Gastrocnemius medialis (tissue), 4 donors: Measurements from ENCODE around the gene ICAM3. TPM values are rescaled to one million over a fixed set of nuclear protein-coding genes. Genes with fewer than 3 reads are reported as not detected.

ENCODE experiments used
- ATAC-seq, 2 donors: fragments of 150-250 bp; one replicate each; pipeline ENCODE4 v1.9.1; 2016
- DNase-seq, 2 donors: peaks; one replicate each; pipeline ENCODE4 v3.0.0-alpha.2; 2019
- H3K27ac ChIP-seq, 4 donors: fragments of 200-600 bp; sonication (generic); 1 replicate in 1 of 4; 2 replicates in 3 of 4; pipeline ENCODE4 v1.5.1; 2016 to 2018; ENCODE audit warnings: mild to moderate bottlenecking in 2 of 4, moderate library complexity in 1 of 4
- H3K27me3 ChIP-seq, 3 donors: fragments of 200-600 bp; sonication (generic) in 2 of 3; 1 replicate in 1 of 3; 2 replicates in 2 of 3; pipeline versions ENCODE4 v1.5.1 to v1.6.0; 2016 to 2019; ENCODE audit warnings: mild to moderate bottlenecking in 1 of 3, moderate library complexity in 1 of 3
- H3K36me3 ChIP-seq, 2 donors: fragments of 200-600 bp; sonication (generic) in 1 of 2; one replicate each; pipeline ENCODE4 v1.5.1; 2017 to 2018
- H3K4me1 ChIP-seq, 2 donors: fragments of 200-600 bp; sonication (generic) in 1 of 2; one replicate each; pipeline ENCODE4 v1.5.1; 2016 to 2017; ENCODE audit warnings: mild to moderate bottlenecking in 2 of 2
- H3K4me3 ChIP-seq, 4 donors: fragments of 200-600 bp; sonication (generic) in 3 of 4; 1 replicate in 1 of 4; 2 replicates in 3 of 4; pipeline ENCODE4 v1.5.1; 2016 to 2019; ENCODE audit warnings: mild to moderate bottlenecking in 2 of 4
- H3K9me3 ChIP-seq, 3 donors: fragments of 200-600 bp; sonication (generic) in 2 of 3; 1 replicate in 1 of 3; 2 replicates in 2 of 3; pipeline ENCODE4 v1.5.1; 2016 to 2019
- CTCF ChIP-seq, 5 experiments: fragments of 450-650 bp in 3 of 5; fragments of 200-600 bp in 2 of 5; sonication (generic) in 2 of 5; IDR thresholded peaks in 4 of 5; conservative IDR thresholded peaks in 1 of 5; 1 replicate in 4 of 5; 2 replicates in 1 of 5; pipeline ENCODE4 v1.5.1; 2016 to 2019; ENCODE audit warnings: antibody characterized with exemption in 5 of 5, mild to moderate bottlenecking in 3 of 5, moderate library complexity in 3 of 5
- POLR2A ChIP-seq, 2 donors: fragments of 450-650 bp; IDR thresholded peaks; one replicate each; pipeline ENCODE4 v1.6.1; 2017; ENCODE audit warnings: antibody characterized with exemption in 2 of 2, mild to moderate bottlenecking in 2 of 2, moderate library complexity in 2 of 2
- in situ Hi-C, 4 donors: fragments of 200-750 bp; cut with MboI; loops; one replicate each; pipeline versions ENCODE4 v1.15.0 to v1.8.0; 2017; ENCODE audit warnings: low sequenced_read_pairs in 4 of 4
- intact Hi-C: fragments of 100-400 bp; cut with DNase I; formaldehyde crosslinking; loops from one replicate; pipeline ENCODE4 v1.15.1; 2023; ENCODE audit warnings: low total_unique reads
- total RNA-seq, 4 donors: library from RNA; depleted of rRNA; stranded (reverse); fragments of >200 nt; gene quantifications; one replicate each; pipeline versions ENCODE4 v1.1.0 to v1.2.3, GENCODE V29; 2016

ICAM3 gene
- total RNA-seq, 4 donors from 2014 or later: 2.0 to 5.0 (median 3.2) TPM

GRCh38 chr19:10327793-10328192 lies 11.6 kb downstream of the ICAM3 start:
- in situ Hi-C loops: no loop called here
- Histone ChIP-seq H3K27me3 (no peaks in the 10 kb centered on the region), H3K27ac (peak overlapping the region in 1 of 4 donors; percentile 18), H3K4me3 (no peak overlapping the region), H3K9me3 (no peaks in the 10 kb centered on the region), H3K4me1 (peaks cover 10 to 11% of the 10 kb centered on the region in 2 donors), H3K36me3 (peaks cover 0 to 77% of the 10 kb centered on the region in 2 donors)
- intact Hi-C loops: no loop called here
- DNase-seq (no peak), ATAC-seq (peak in 1 of 2 donors; percentile 51)
- TF ChIP-seq POLR2A (IDR thresholded peaks at IDR 0.05) (no peak), CTCF (IDR thresholded peaks at IDR 0.05 in 4 of 5, conservative IDR thresholded peaks at IDR 0.05 in 1 of 5) (no peak)

GRCh38 chr19:10325732-10326131 lies 13.7 kb downstream of the ICAM3 start:
- DNase-seq: no peak
- H3K4me3 ChIP-seq: no peak overlapping the region
- in situ Hi-C loops (no loop called here), intact Hi-C loops (no loop called here)
- no peak overlapping the region for H3K27ac ChIP-seq
- H3K27me3 ChIP-seq: no peaks in the 10 kb centered on the region
- H3K9me3 ChIP-seq: no peaks in the 10 kb centered on the region
- no peaks in the 10 kb centered on the region for H3K4me1 ChIP-seq
- TF ChIP-seq POLR2A (IDR thresholded peaks at IDR 0.05) (no peak), CTCF (IDR thresholded peaks at IDR 0.05 in 4 of 5, conservative IDR thresholded peaks at IDR 0.05 in 1 of 5) (no peak)
- peaks cover 0 to 98% of the 10 kb centered on the region in 2 donors for H3K36me3 ChIP-seq
- no peak for ATAC-seq

- Histone ChIP-seq H3K4me3 (no peak overlapping the region), H3K27me3 (no peaks in the 10 kb centered on the region), H3K27ac (no peak overlapping the region), H3K4me1 (no peaks in the 10 kb centered on the region), H3K36me3 (peaks cover 0 to 98% of the 10 kb centered on the region in 2 donors), H3K9me3 (no peaks in the 10 kb centered on the region)
- intact Hi-C loops (no loop called here), in situ Hi-C loops (no loop called here)
- TF ChIP-seq POLR2A (IDR thresholded peaks at IDR 0.05): no peak
- TF ChIP-seq CTCF (IDR thresholded peaks at IDR 0.05 in 4 of 5, conservative IDR thresholded peaks at IDR 0.05 in 1 of 5): no peak
- no peak for DNase-seq
- no peak for ATAC-seq
Measured at GRCh38 chr19:10321874-10322835, 17.3 kb downstream of the ICAM3 start.

GRCh38 chr19:10321417-10321797 lies 18.0 kb downstream of the ICAM3 start:
- in situ Hi-C loops: no loop called here
- no peak for DNase-seq
- no peak for ATAC-seq
- intact Hi-C loops: no loop called here
- Histone ChIP-seq H3K4me3 (no peak overlapping the region), H3K4me1 (no peaks in the 10 kb centered on the region), H3K27me3 (no peaks in the 10 kb centered on the region), H3K27ac (no peak overlapping the region), H3K36me3 (peaks cover 0 to 97% of the 10 kb centered on the region in 2 donors), H3K9me3 (no peaks in the 10 kb centered on the region)
- TF ChIP-seq CTCF (IDR thresholded peaks at IDR 0.05 in 4 of 5, conservative IDR thresholded peaks at IDR 0.05 in 1 of 5): no peak
